PFSK-1 (cell line): ENCODE measurements around the gene SPSB4.

ENCODE experiments used
- FOXP2 ChIP-seq: optimal IDR thresholded peaks from 2 replicates; pipeline ENCODE3; 2011; ENCODE audit warnings: borderline replicate concordance, control low read depth, inconsistent platforms; ENCODE audit not compliant: insufficient read depth; ENCODE audit errors: extremely low read length, extremely low read depth
- POLR2AphosphoS5 ChIP-seq: IDR thresholded peaks from 2 replicates; pipeline ENCODE4 v1.6.1; 2012; ENCODE audit warnings: low read depth, mild to moderate bottlenecking, control low read depth, low read length, moderate library complexity
- REST ChIP-seq, 2 experiments: IDR thresholded peaks; 2 replicates each; pipeline versions ENCODE4 v1.6.1 to v1.8.0; 2011 to 2012; ENCODE audit warnings: low read depth in 2 of 2, low read length in 2 of 2, control low read depth in 1 of 2, inconsistent platforms in 1 of 2, mild to moderate bottlenecking in 1 of 2, moderate library complexity in 1 of 2; ENCODE audit not compliant: insufficient read depth in 1 of 2
- SIN3A ChIP-seq: IDR thresholded peaks from 2 replicates; pipeline ENCODE4 v1.6.1; 2012; ENCODE audit warnings: mild to moderate bottlenecking, low read length, moderate library complexity, borderline replicate concordance; ENCODE audit not compliant: insufficient read depth
- TAF1 ChIP-seq: IDR thresholded peaks from 2 replicates; pipeline ENCODE4 v1.6.1; 2012; ENCODE audit warnings: low read length, control low read depth, borderline replicate concordance; ENCODE audit not compliant: insufficient read depth

The SPSB4 gene

DNA sequence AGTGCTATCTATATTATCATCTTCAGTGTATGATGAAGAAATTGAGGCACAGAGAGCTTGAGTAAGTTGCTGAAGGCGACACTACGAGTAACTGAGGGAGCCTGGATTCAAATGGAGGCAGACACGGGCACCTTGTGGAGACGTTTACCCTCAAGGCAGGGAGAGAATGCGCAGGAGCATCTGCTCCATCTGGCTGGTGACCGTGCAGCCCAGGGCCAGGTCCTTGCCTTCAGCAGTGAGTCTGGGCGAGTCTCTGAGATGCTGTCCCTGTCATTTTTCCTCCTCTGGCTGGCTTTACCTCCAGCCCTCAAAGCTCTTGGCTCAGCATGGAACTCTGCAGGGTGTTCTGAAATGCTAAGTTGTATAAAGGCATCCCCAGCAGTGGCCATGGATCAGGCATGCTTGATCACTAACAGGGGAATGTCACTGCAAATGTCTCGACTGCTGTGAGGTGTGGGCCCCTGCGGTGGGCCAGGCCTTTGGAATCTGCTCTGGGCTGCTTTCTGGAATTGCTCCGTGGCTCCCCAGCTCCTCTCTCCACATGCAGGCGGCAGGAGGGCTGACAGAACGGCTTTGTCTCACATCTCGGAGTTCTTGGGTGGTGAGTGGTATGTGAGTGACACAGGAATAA lies 19.7 kb downstream of the SPSB4 start:
- no peak for TF ChIP-seq SIN3A
- TF ChIP-seq TAF1, result no peak
- TF ChIP-seq REST (IDR thresholded peaks at IDR 0.05; ENCODE audit: insufficient read depth in 1 of 2, low read depth in 2 of 2, low read length in 2 of 2), result no peak
- no peak for TF ChIP-seq FOXP2
- TF ChIP-seq POLR2AphosphoS5, result no peak

GRCh38 chr3:141071681-141072260 lies 20.6 kb downstream of the SPSB4 start:
- no peak for TF ChIP-seq SIN3A
- TF ChIP-seq POLR2AphosphoS5, result no peak
- no peak for TF ChIP-seq FOXP2
- no peak for TF ChIP-seq REST (IDR thresholded peaks at IDR 0.05; ENCODE audit: insufficient read depth in 1 of 2, low read depth in 2 of 2, low read length in 2 of 2)
- TF ChIP-seq TAF1, result no peak

GRCh38 chr3:141072950-141073349 lies 21.8 kb downstream of the SPSB4 start:
- no peak for TF ChIP-seq REST (IDR thresholded peaks at IDR 0.05; ENCODE audit: insufficient read depth in 1 of 2, low read depth in 2 of 2, low read length in 2 of 2)
- no peak for TF ChIP-seq TAF1
- no peak for TF ChIP-seq FOXP2
- no peak for TF ChIP-seq SIN3A
- TF ChIP-seq POLR2AphosphoS5, result no peak

- TF ChIP-seq REST (IDR thresholded peaks at IDR 0.05; ENCODE audit: insufficient read depth in 1 of 2, low read depth in 2 of 2, low read length in 2 of 2) (no peak), TAF1 (no peak), POLR2AphosphoS5 (no peak), FOXP2 (no peak), SIN3A (no peak)
Measured at GRCh38 chr3:141073580-141073979, 22.4 kb downstream of the SPSB4 start.

- no peak for TF ChIP-seq TAF1
- TF ChIP-seq SIN3A, result no peak
- no peak for TF ChIP-seq POLR2AphosphoS5
- TF ChIP-seq FOXP2, result no peak
- TF ChIP-seq REST (IDR thresholded peaks at IDR 0.05; ENCODE audit: insufficient read depth in 1 of 2, low read depth in 2 of 2, low read length in 2 of 2), result no peak
Measured at GRCh38 chr3:141074529-141074928, 23.4 kb downstream of the SPSB4 start.
